ENCODE data around the gene CERS6. TPM values are rescaled to one million over a fixed set of nuclear protein-coding genes. Genes with fewer than 3 reads are reported as not detected.

CERS6 gene
- total RNA-seq, 1 experiment from 2014 or later = not detected

- Histone ChIP-seq H3K4me3 (ENCODE audit: low read length) (no peak overlapping the region), H3K36me3 (ENCODE audit: insufficient read depth, low read length) (no peaks in the 10 kb centered on the region), H3K4me1 (ENCODE audit: low read length) (no peaks in the 10 kb centered on the region), H3K9ac (ENCODE audit: low read length) (no peak overlapping the region), H4K20me1 (ENCODE audit: insufficient read depth, low read depth, low read length) (no peaks in the 10 kb centered on the region), H3K27ac (ENCODE audit: low read length) (no peak overlapping the region), H2AFZ (ENCODE audit: low read length) (no peak overlapping the region), H3K4me2 (ENCODE audit: low read depth, low read length, poor library complexity, severe bottlenecking) (no peak overlapping the region), H3K9me2 (replicated peaks; ENCODE audit: insufficient read depth, low read length) (no peaks in the 10 kb centered on the region), H3K9me3 (ENCODE audit: low read length) (no peaks in the 10 kb centered on the region), H3K27me3 (ENCODE audit: low read length) (no peaks in the 10 kb centered on the region), H3K79me2 (ENCODE audit: low read length) (no peaks in the 10 kb centered on the region)
- no peak for DNase-seq
Observed at GRCh38 chr2:168798888-168799410, 342.9 kb downstream of the CERS6 start.

- no peaks in the 10 kb centered on the region for H3K9me2 ChIP-seq (replicated peaks; ENCODE audit: insufficient read depth, low read length)
- H2AFZ ChIP-seq (ENCODE audit: low read length) = no peak overlapping the region
- no peaks in the 10 kb centered on the region for H4K20me1 ChIP-seq (ENCODE audit: insufficient read depth, low read depth, low read length)
- no peaks in the 10 kb centered on the region for H3K9me3 ChIP-seq (ENCODE audit: low read length)
- no peak overlapping the region for H3K27ac ChIP-seq (ENCODE audit: low read length)
- no peak overlapping the region for H3K4me2 ChIP-seq (ENCODE audit: low read depth, low read length, poor library complexity, severe bottlenecking)
- no peak overlapping the region for H3K4me3 ChIP-seq (ENCODE audit: low read length)
- H3K79me2 ChIP-seq (ENCODE audit: low read length) = no peaks in the 10 kb centered on the region
- no peaks in the 10 kb centered on the region for H3K27me3 ChIP-seq (ENCODE audit: low read length)
- H3K36me3 ChIP-seq (ENCODE audit: insufficient read depth, low read length) = no peaks in the 10 kb centered on the region
- no peak overlapping the region for H3K9ac ChIP-seq (ENCODE audit: low read length)
- H3K4me1 ChIP-seq (ENCODE audit: low read length) = no peaks in the 10 kb centered on the region
- no peak for DNase-seq
Observed at GRCh38 chr2:168801471-168801870, 345.4 kb downstream of the CERS6 start.

- Histone ChIP-seq H3K36me3 (ENCODE audit: insufficient read depth, low read length) (no peaks in the 10 kb centered on the region), H3K9ac (ENCODE audit: low read length) (no peak within 1 kb of the TSS), H3K4me3 (ENCODE audit: low read length) (no peak within 1 kb of the TSS), H3K27me3 (ENCODE audit: low read length) (no peaks in the 10 kb centered on the region), H3K9me3 (ENCODE audit: low read length) (no peaks in the 10 kb centered on the region), H3K79me2 (ENCODE audit: low read length) (no peaks in the 10 kb centered on the region), H3K4me1 (ENCODE audit: low read length) (no peaks in the 10 kb centered on the region), H3K27ac (ENCODE audit: low read length) (no peak within 1 kb of the TSS), H4K20me1 (ENCODE audit: insufficient read depth, low read depth, low read length) (no peaks in the 10 kb centered on the region), H2AFZ (ENCODE audit: low read length) (no peak within 1 kb of the TSS), H3K4me2 (ENCODE audit: low read depth, low read length, poor library complexity, severe bottlenecking) (no peak within 1 kb of the TSS), H3K9me2 (replicated peaks; ENCODE audit: insufficient read depth, low read length) (no peaks in the 10 kb centered on the region)
- DNase-seq = no peak
Observed at GRCh38 chr2:168801961-168802858, 346.1 kb downstream of the CERS6 start, which contains the start of gene NOSTRIN. NOSTRIN (plus strand) TSS chr2:168802637; CDS start chr2:168802647, 10 bp downstream.

- Histone ChIP-seq H3K4me1 (ENCODE audit: low read length) (no peaks in the 10 kb centered on the region), H2AFZ (ENCODE audit: low read length) (no peak overlapping the region), H3K4me2 (ENCODE audit: low read depth, low read length, poor library complexity, severe bottlenecking) (no peak overlapping the region), H3K36me3 (ENCODE audit: insufficient read depth, low read length) (no peaks in the 10 kb centered on the region), H3K9me2 (replicated peaks; ENCODE audit: insufficient read depth, low read length) (no peaks in the 10 kb centered on the region), H3K79me2 (ENCODE audit: low read length) (no peaks in the 10 kb centered on the region), H3K9me3 (ENCODE audit: low read length) (no peaks in the 10 kb centered on the region), H3K9ac (ENCODE audit: low read length) (no peak overlapping the region), H3K4me3 (ENCODE audit: low read length) (no peak overlapping the region), H4K20me1 (ENCODE audit: insufficient read depth, low read depth, low read length) (no peaks in the 10 kb centered on the region), H3K27me3 (ENCODE audit: low read length) (no peaks in the 10 kb centered on the region), H3K27ac (ENCODE audit: low read length) (no peak overlapping the region)
- no peak for DNase-seq
Observed at GRCh38 chr2:168802859-168803725, 347.0 kb downstream of the CERS6 start.

- no peak for DNase-seq
- Histone ChIP-seq H3K4me2 (ENCODE audit: low read depth, low read length, poor library complexity, severe bottlenecking) (no peak overlapping the region), H3K36me3 (ENCODE audit: insufficient read depth, low read length) (no peaks in the 10 kb centered on the region), H4K20me1 (ENCODE audit: insufficient read depth, low read depth, low read length) (no peaks in the 10 kb centered on the region), H3K27ac (ENCODE audit: low read length) (no peak overlapping the region), H3K9me3 (ENCODE audit: low read length) (no peaks in the 10 kb centered on the region), H3K4me3 (ENCODE audit: low read length) (no peak overlapping the region), H3K9me2 (replicated peaks; ENCODE audit: insufficient read depth, low read length) (no peaks in the 10 kb centered on the region), H2AFZ (ENCODE audit: low read length) (no peak overlapping the region), H3K4me1 (ENCODE audit: low read length) (no peaks in the 10 kb centered on the region), H3K79me2 (ENCODE audit: low read length) (no peaks in the 10 kb centered on the region), H3K27me3 (ENCODE audit: low read length) (no peaks in the 10 kb centered on the region), H3K9ac (ENCODE audit: low read length) (no peak overlapping the region)
Observed at GRCh38 chr2:168804214-168804613, 348.1 kb downstream of the CERS6 start.

GRCh38 chr2:168805615-168806014 lies 349.5 kb downstream of the CERS6 start:
- Histone ChIP-seq H3K36me3 (ENCODE audit: insufficient read depth, low read length) (no peaks in the 10 kb centered on the region), H3K4me1 (ENCODE audit: low read length) (no peaks in the 10 kb centered on the region), H2AFZ (ENCODE audit: low read length) (no peak overlapping the region), H3K4me2 (ENCODE audit: low read depth, low read length, poor library complexity, severe bottlenecking) (no peak overlapping the region), H3K27ac (ENCODE audit: low read length) (no peak overlapping the region), H3K9me2 (replicated peaks; ENCODE audit: insufficient read depth, low read length) (no peaks in the 10 kb centered on the region), H3K27me3 (ENCODE audit: low read length) (no peaks in the 10 kb centered on the region), H3K9me3 (ENCODE audit: low read length) (no peaks in the 10 kb centered on the region), H3K9ac (ENCODE audit: low read length) (no peak overlapping the region), H3K4me3 (ENCODE audit: low read length) (no peak overlapping the region), H4K20me1 (ENCODE audit: insufficient read depth, low read depth, low read length) (no peaks in the 10 kb centered on the region), H3K79me2 (ENCODE audit: low read length) (no peaks in the 10 kb centered on the region)
- no peak for DNase-seq

- Histone ChIP-seq H3K9me2 (replicated peaks; ENCODE audit: insufficient read depth, low read length) (no peaks in the 10 kb centered on the region), H3K4me2 (ENCODE audit: low read depth, low read length, poor library complexity, severe bottlenecking) (no peak overlapping the region), H3K79me2 (ENCODE audit: low read length) (no peaks in the 10 kb centered on the region), H3K4me3 (ENCODE audit: low read length) (no peak overlapping the region), H4K20me1 (ENCODE audit: insufficient read depth, low read depth, low read length) (no peaks in the 10 kb centered on the region), H3K9me3 (ENCODE audit: low read length) (no peaks in the 10 kb centered on the region), H3K27ac (ENCODE audit: low read length) (no peak overlapping the region), H3K9ac (ENCODE audit: low read length) (no peak overlapping the region), H3K27me3 (ENCODE audit: low read length) (no peaks in the 10 kb centered on the region), H3K36me3 (ENCODE audit: insufficient read depth, low read length) (no peaks in the 10 kb centered on the region), H2AFZ (ENCODE audit: low read length) (no peak overlapping the region), H3K4me1 (ENCODE audit: low read length) (no peaks in the 10 kb centered on the region)
- no peak for DNase-seq
Observed at GRCh38 chr2:168809537-168809936, 353.5 kb downstream of the CERS6 start.

- no peak overlapping the region for H3K27ac ChIP-seq (ENCODE audit: low read length)
- no peaks in the 10 kb centered on the region for H3K4me1 ChIP-seq (ENCODE audit: low read length)
- no peak overlapping the region for H3K4me3 ChIP-seq (ENCODE audit: low read length)
- no peaks in the 10 kb centered on the region for H3K9me3 ChIP-seq (ENCODE audit: low read length)
- no peaks in the 10 kb centered on the region for H3K79me2 ChIP-seq (ENCODE audit: low read length)
- H2AFZ ChIP-seq (ENCODE audit: low read length) = no peak overlapping the region
- H3K36me3 ChIP-seq (ENCODE audit: insufficient read depth, low read length) = no peaks in the 10 kb centered on the region
- no peak overlapping the region for H3K9ac ChIP-seq (ENCODE audit: low read length)
- no peaks in the 10 kb centered on the region for H3K9me2 ChIP-seq (replicated peaks; ENCODE audit: insufficient read depth, low read length)
- H3K27me3 ChIP-seq (ENCODE audit: low read length) = no peaks in the 10 kb centered on the region
- H4K20me1 ChIP-seq (ENCODE audit: insufficient read depth, low read depth, low read length) = no peaks in the 10 kb centered on the region
- no peak overlapping the region for H3K4me2 ChIP-seq (ENCODE audit: low read depth, low read length, poor library complexity, severe bottlenecking)
- no peak for DNase-seq
Observed at GRCh38 chr2:168810235-168810634, 354.2 kb downstream of the CERS6 start.

Data from Karpas-422 (cell line).